GM18873 (cell line): ENCODE measurements around the gene RENBP.

ENCODE experiments used
- ATAC-seq: cut with Tn5 transposase; IDR thresholded peaks from one replicate; pipeline ENCODE4 v1.9.1; 2021; ENCODE audit warnings: mild to moderate bottlenecking, moderate library complexity, moderate number of reproducible peaks; ENCODE audit not compliant: unreplicated experiment, low FRiP score

The RENBP gene

DNA sequence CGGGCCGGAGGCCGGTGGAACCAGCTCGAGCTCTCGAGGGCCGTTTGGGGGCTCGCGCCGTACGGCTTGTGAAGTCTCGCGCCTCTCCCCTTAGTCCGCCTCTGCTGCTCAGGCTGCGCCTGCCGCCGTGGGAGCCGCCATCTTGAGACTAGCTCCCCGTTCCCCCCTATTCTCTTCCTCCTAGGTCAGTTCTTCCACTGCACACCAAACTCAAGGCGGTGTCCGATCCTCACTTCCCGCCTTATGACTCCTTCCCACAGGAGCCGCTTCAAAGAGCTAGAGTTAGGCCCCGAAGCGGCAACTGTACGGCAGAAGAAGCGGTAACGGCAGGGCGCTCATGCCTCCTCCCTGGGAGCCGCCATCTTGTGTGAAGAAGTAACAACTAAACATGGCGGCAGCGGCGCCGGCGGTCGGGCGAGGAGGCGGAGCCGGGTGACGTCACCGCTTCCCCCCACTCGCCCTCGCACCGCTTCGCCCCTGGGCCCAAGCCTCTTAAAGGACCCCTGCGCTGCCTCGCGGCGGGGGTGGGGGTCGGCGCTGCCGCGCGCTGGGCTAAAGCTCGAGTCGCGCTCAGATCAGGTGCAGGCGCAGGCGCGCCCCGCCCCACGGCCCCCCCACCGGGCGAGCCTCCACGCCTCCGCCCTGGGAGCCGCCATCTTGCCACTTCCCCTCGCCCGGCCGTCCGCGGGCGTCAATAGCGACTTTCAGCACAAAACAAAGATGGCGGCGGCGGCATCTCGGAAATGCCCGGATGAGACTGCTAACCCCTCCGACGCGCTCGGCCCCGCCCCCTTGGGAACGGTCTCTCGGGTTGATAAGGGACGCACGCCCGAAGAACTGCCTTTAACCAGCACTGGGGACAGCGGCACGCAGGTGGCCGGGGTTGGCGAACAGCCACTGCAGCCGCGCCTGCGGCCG, 27.3 kb upstream of the RENBP start, which contains the start of gene HCFC1:
HCFC1 (minus strand) TSS at position 369 of the 918 bp plus-strand sequence. CDS start 978 bp downstream, outside the sequence.
- peak; percentile 46 for ATAC-seq

DNA sequence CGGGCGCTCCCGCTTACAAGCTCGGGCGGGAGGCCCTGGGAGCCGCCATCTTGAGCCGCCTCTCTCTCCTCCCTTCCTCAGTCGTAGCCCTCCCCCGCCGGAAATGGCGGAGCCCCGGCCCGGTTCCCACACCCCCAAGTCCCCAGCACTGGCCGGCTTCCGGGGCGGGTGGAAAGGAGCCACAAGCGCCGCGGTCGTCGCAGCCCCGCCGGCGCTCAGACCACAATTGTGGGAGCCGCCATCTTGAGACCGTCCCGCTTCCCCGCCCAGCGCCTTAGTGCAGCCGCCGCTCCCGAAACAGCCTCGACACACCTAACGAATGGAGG, 26.6 kb upstream of the RENBP start:
- ATAC-seq, result peak; percentile 37

- ATAC-seq, result peak; percentile 2
Measured at GRCh38 chrX:153970357-153971123, 26.1 kb upstream of the RENBP start.

DNA sequence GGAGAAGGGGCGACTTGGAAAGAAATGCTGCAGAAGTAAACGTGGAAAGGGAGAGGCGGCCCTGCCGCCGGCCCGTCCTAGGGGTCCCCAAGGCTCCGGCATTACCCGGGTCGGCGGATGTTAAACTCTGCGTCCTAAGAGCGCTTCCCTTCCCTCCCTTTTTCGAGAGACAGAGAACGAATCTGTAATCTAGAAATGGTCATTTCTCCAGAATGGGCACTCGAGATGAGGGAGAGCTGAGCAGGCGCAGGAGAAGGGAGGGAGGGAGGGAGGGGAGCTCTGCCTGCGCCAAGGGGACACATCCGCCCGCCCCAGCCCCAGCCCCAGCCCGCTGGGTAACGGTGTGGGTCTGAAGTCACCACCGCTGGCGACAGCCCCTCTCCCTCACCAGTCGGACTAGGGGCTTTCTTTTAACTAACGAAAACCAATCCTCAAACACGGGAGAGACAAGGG, 25.5 kb upstream of the RENBP start:
- ATAC-seq, result no peak

DNA sequence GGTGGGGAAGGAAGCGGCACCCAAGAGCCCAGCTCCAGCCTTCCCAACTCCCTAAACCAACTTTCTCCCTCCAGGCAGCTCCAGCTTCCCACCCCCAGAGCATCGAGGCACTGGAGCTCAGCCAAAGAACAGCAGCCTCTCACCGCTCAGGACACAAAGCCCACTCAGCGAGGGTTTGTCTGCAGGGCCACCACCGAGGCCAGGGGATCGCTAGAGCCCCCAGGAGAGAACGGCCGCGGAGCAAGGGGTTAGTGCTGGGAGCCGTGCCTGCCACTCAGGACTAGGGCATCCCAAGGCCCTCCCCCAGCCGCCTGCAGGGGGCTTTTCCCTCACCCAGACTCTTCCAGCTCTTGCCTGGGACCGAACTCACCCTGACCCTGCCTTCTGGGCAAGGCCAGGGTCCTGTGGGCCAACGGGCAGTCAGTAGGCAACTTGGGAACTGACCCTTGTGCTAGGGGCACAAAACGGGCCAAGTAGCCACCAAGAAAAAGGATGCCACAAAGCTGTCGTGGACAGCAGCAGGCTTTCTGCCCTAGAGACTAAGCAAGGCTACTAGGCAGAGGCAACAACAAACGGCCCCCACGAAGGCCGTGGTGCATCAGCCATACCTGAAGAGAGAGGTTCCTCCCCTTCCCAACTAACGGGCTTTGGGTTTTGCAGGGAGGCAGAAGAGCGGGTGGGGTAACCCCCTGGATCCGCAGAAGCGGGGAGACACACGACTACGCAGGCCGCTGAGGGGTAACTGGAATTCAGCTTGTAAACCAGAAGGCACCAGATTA, 24.9 kb upstream of the RENBP start:
- ATAC-seq, result no peak

DNA sequence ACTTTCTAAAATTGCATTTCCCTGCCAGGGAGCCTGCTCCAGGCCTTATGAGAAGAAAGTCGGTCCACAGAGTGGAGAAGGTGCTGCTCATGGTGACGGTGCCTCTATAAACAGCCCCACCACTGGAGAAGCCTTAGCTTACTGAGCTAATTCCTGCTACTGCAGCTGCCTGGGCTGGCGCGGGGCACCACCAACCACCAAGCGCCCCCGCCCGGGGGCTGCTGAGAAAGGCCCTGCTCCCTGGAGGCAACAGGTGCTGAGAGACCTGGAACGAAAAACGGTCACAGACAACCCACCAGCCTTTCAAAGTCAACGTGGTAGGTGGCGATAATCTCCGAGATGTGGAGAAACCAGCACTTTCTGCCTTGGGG, 24.3 kb upstream of the RENBP start:
- no peak for ATAC-seq

DNA sequence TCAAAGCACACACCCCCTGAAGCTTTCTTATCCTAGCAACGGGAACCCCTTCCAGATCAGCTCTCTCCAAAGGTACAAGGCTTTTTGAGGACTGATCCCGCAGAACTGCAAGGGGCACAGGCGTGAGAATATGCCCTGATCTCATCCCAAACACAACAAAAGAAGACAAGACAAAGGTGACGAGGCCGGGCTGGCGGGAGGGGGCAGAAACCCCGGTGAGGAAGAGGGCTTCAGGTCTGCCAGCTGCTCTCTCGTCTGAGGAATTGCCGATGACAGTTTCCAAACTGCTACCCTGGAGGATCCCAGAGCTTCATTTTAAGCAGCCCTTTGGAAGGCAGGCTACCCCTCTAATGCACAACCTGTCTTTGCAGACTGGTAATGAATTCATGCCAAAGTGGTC, 23.8 kb upstream of the RENBP start:
- no peak for ATAC-seq

- no peak for ATAC-seq
Measured at GRCh38 chrX:153967536-153968224, 23.2 kb upstream of the RENBP start.

DNA sequence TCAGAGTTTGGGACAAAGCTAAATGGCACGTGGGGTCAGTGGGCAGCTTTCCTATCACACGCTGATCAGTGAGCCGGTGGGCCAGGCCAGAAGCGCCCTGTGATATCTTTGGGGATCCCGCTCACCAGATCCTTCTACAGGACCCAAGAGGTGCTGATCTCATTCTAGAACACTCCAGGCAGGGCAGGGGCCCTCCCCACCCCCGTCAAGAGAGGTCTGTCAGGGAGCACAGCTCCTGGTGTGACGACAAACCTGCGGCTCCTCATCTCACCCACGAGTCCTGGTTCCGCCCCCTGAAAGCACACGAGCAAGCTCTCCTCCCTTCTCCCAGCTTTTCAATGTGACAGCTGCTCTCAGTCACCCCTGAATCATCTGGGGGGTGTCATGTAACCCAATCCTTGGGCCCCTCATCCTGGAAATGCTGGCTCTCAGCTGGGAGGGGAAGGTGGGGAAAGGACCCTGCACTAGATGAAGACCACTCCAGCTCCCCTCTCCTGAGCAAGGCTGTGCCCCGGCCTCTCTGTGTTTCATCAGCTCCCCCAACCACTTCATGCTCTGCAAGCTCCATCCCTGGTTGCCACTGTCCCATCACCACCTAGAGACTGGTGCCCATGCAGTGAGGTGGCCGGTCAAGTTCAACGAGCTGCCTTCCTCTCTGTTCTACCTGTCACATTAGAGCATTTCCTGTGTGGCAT, 22.5 kb upstream of the RENBP start:
- ATAC-seq, result no peak

GRCh38 chrX:153966283-153966688, 21.8 kb upstream of the RENBP start:
- no peak for ATAC-seq

DNA sequence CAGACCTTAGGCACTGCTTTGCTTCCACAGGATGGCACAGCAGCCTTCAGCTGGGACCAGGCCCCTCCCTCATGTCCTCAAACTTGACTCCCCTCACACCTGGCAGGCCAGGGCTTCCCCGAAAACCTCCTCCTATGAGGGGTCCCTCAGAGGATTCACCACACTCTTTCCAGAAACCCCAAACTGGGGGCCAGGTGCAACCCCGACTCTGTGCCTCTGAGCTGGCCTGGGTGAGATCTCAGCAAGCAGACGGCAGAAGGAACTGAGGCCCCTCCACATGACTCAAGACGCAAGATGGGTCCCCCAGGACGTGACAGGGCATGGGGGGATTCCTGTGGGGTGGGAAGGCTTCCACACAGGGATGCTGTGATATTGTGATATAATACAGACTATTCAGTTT, 21.0 kb upstream of the RENBP start:
- ATAC-seq, result no peak

DNA sequence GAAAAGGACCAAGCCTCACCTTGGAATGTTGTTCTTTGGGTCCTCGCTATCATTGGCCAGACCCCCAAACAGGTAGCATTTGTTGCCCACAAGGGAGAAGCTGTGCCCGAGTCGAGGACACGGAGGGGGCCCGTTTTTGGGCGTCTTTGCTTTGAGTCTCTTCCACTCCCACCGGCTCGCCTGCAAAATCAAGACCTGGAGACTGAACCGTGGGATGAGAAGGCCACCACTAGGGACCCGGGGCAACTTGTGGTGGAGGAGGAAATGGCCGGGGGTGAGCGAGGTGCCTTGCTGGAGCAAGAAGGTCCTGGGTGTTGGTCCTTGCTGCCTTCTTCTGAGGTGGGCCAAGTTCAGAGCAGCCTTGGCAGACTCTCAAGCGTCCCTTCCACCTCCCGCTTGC, 19.7 kb upstream of the RENBP start:
- ATAC-seq, result no peak

DNA sequence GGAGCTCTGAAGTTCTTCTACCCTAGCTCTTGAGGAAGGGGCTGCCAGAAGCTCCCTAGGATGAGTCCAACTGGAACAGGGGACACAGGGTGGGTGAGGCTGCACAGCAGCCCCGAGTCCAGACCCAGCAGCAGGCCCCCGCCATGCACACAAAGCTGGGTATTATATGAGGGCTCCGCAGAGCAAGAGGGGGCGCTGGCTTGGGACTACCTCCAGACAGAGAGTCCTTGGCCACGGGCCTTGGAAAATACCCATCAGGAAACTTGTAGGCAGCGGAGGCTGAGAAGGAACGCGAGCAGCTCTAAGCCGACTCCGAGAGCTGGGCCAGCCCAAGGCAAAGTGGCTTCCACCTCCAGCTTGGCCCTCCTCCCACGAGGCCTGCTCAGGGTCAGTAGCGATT, 19.1 kb upstream of the RENBP start:
- no peak for ATAC-seq

DNA sequence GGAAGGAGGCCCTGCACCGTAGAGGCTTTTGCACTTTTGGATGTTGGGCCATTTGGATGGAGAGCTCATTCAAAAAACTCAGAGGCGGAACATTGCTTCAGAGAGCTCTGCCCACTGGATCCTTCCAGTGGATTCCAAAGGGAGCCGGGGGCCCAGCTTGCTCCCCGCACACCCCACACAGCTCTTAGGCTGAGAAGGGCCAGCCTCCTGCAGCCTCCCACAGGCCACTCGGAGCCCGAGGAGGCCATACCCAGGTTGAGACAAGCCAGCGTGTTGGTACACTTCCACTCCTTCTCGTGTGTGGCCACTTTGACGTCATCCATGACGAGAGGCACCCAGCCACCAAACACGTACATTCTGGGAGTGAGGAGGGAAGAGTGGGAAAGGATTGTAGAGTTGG, 16.8 kb upstream of the RENBP start:
- no peak for ATAC-seq

- no peak for ATAC-seq
Measured at GRCh38 chrX:153960786-153961185, 16.3 kb upstream of the RENBP start.

DNA sequence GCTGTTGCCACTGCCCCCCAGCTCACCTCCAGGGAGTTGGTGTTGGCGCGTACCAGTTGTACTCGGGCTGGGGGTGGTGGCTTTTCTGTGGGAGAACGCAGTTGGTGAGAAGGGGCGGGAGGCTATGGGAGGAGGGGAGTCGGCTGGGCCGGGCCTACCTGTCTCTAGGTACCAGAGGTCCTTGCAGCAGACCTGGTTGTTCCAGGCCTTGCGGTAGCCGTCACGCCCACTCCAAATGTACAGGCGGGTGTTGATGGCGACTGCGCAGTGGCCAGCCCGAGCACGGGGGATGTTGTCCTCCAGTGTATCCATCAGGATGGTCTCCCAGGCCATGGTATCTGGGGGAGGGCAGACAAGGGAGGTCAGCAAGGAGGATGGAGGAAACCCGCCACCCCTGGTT, 15.6 kb upstream of the RENBP start:
- no peak for ATAC-seq

DNA sequence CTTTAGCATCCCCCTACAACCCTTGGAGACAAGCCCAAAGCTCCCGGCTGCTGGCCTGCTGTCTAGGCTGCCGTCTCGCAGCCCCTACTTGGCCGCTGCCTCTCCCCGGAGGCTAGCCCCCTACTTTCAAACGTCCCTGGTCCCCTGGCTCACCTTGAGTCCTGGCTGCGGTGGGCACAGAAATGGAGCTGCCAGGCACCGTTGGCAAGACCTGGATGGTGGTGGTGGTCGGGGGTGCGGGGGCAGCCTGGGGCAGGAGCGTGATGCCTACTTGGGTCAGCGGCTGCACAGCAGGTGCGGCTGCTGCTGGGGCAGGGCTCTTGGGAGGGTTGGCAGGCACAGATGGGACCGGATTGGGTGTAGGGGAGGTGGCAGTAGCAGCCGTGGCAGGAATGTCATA, 15.2 kb upstream of the RENBP start:
- ATAC-seq, result no peak

DNA sequence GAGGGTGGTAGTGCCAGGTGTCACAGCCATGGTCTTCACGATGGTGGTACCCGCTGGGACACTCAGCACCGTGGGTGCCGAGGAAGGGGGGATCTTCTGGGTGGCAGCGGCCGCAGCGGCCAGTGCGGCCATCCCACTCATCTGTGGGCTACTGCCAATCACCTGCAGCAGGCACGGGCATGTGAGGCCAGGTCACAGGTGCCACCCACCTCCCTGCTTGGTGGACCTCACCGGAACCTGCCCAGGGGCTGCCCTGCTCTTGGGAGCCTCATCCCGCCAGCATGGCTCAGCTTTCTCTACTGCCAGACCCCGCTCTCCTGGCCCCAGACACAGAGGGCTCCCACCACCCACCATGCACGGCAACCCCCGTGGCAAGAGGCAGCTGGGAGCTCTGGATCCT, 14.2 kb upstream of the RENBP start:
- no peak for ATAC-seq

- ATAC-seq, result no peak
Measured at GRCh38 chrX:153957224-153957623, 12.8 kb upstream of the RENBP start.
